Osteocyte (in vitro differentiated cells): Measurements from ENCODE around the gene VTI1B. TPM values are rescaled to one million over a fixed set of nuclear protein-coding genes. Genes with fewer than 3 reads are reported as not detected.
"Not testable (repeated sequence)": the region's sequence is repeated elsewhere in the genome, so short reads cannot be mapped to it uniquely, and the experiment has no call there.

Experiments used
- DNase-seq: peaks from one replicate; pipeline ENCODE4 v3.0.0; 2021; ENCODE audit warnings: mixed read lengths; ENCODE audit not compliant: unreplicated experiment; ENCODE audit errors: extremely low spot score
- H3K27ac Mint-ChIP-seq: one replicate; pipeline ENCODE4 v1.8.0; 2021; ENCODE audit warnings: mild to moderate bottlenecking, mixed read lengths; ENCODE audit not compliant: unreplicated experiment
- H3K27me3 Mint-ChIP-seq: one replicate; pipeline ENCODE4 v1.8.0; 2021; ENCODE audit warnings: mixed read lengths; ENCODE audit not compliant: unreplicated experiment
- H3K36me3 Mint-ChIP-seq: one replicate; pipeline ENCODE4 v1.8.0; 2021; ENCODE audit warnings: mixed read lengths; ENCODE audit not compliant: unreplicated experiment
- H3K4me1 Mint-ChIP-seq: one replicate; pipeline ENCODE4 v1.8.0; 2021; ENCODE audit warnings: mixed read lengths; ENCODE audit not compliant: unreplicated experiment
- H3K4me3 Mint-ChIP-seq: one replicate; pipeline ENCODE4 v1.8.0; 2021; ENCODE audit warnings: mild to moderate bottlenecking, moderate library complexity, mixed read lengths; ENCODE audit not compliant: unreplicated experiment
- H3K9me3 Mint-ChIP-seq: one replicate; pipeline ENCODE4 v1.8.0; 2021; ENCODE audit warnings: mixed read lengths; ENCODE audit not compliant: unreplicated experiment
- CTCF ChIP-seq: fragments of 200-600 bp; sonication (generic); IDR thresholded peaks from 2 replicates; pipeline ENCODE4 v1.5.0; 2021; ENCODE audit warnings: antibody characterized with exemption, mild to moderate bottlenecking, moderate library complexity
- total RNA-seq: library from RNA; stranded (reverse); gene quantifications from 2 replicates; pipeline ENCODE4 v1.2.1, GENCODE V29; 2021

The VTI1B gene
- total RNA-seq, 1 donor from 2014 or later: 89.3 TPM

GRCh38 chr14:67704484-67705089, 30.2 kb upstream of the VTI1B start:
- Mint-ChIP-seq H3K4me1 (peaks cover 11% of the 10 kb centered on the region), H3K36me3 (no peaks in the 10 kb centered on the region), H3K27ac (no peak overlapping the region), H3K27me3 (peaks cover 30% of the 10 kb centered on the region), H3K9me3 (peaks cover 3% of the 10 kb centered on the region), H3K4me3 (no peak overlapping the region)
- peak; percentile 79 for TF ChIP-seq CTCF
- no peak for DNase-seq

- Mint-ChIP-seq H3K4me3 (no peak overlapping the region), H3K27me3 (peaks cover 30% of the 10 kb centered on the region), H3K36me3 (no peaks in the 10 kb centered on the region), H3K4me1 (peaks cover 11% of the 10 kb centered on the region), H3K9me3 (peaks cover 3% of the 10 kb centered on the region), H3K27ac (no peak overlapping the region)
- TF ChIP-seq CTCF: no peak
- no peak for DNase-seq
These were observed 29.6 kb upstream of the VTI1B start for GRCh38 chr14:67703997-67704396.

- not testable (repeated sequence) for H3K9me3 Mint-ChIP-seq, DNase-seq, H3K36me3 Mint-ChIP-seq, H3K4me3 Mint-ChIP-seq
- peaks cover 11% of the 10 kb centered on the region for H3K4me1 Mint-ChIP-seq
- peaks cover 19% of the 10 kb centered on the region for H3K27me3 Mint-ChIP-seq
- peak within 1 kb of the TSS; percentile 78 for H3K27ac Mint-ChIP-seq
These were observed 27.1 kb upstream of the VTI1B start, which contains the start of gene RDH12 for GRCh38 chr14:67701492-67701891. RDH12 (plus strand) TSS chr14:67701886; CDS start chr14:67722643, 20,757 bp downstream.

GRCh38 chr14:67698179-67698578, 23.7 kb upstream of the VTI1B start:
- no peak for TF ChIP-seq CTCF
- Mint-ChIP-seq H3K9me3 (no peaks in the 10 kb centered on the region), H3K36me3 (no peaks in the 10 kb centered on the region), H3K4me1 (peaks cover 24% of the 10 kb centered on the region), H3K4me3 (no peak overlapping the region), H3K27me3 (peaks cover 2% of the 10 kb centered on the region), H3K27ac (no peak overlapping the region)
- no peak for DNase-seq

- H3K9me3 Mint-ChIP-seq: no peaks in the 10 kb centered on the region
- no peak for DNase-seq
- no peak overlapping the region for H3K27ac Mint-ChIP-seq
- peaks cover 5% of the 10 kb centered on the region for H3K36me3 Mint-ChIP-seq
- no peak for TF ChIP-seq CTCF
- peaks cover 30% of the 10 kb centered on the region for H3K4me1 Mint-ChIP-seq
- no peaks in the 10 kb centered on the region for H3K27me3 Mint-ChIP-seq
- no peak overlapping the region for H3K4me3 Mint-ChIP-seq
These were observed 22.6 kb upstream of the VTI1B start for GRCh38 chr14:67697006-67697405.
